Lung (tissue), 12 donors: ENCODE results near the gene VPS39. TPM values are rescaled to one million over a fixed set of nuclear protein-coding genes. Genes with fewer than 3 reads are reported as not detected.

Source experiments
- ATAC-seq: fragments of 200-7000 bp; cut with Tn5 transposase; one replicate; pipeline ENCODE4 v1.9.1; 2020; ENCODE audit warnings: moderate number of reproducible peaks; ENCODE audit not compliant: insufficient read depth, low FRiP score
- DNase-seq, 3 donors: peaks; one replicate each; pipeline ENCODE4 v3.0.0-alpha.2; 2013 to 2017
- H3K27ac ChIP-seq, 2 donors: one replicate each; pipeline ENCODE4 v1.5.1; 2013; ENCODE audit warnings: mild to moderate bottlenecking in 2 of 2, moderate library complexity in 2 of 2, control low read depth in 1 of 2, inconsistent platforms in 1 of 2, low read depth in 1 of 2, low read length in 1 of 2
- H3K27me3 ChIP-seq, 3 donors: one replicate each; pipeline ENCODE4 v1.5.1; 2013; ENCODE audit warnings: low read length in 2 of 3; ENCODE audit not compliant: control insufficient read depth in 3 of 3, insufficient read depth in 3 of 3
- H3K36me3 ChIP-seq, 4 donors: one replicate each; pipeline ENCODE4 v1.5.1; 2013; ENCODE audit warnings: low read length in 4 of 4, mild to moderate bottlenecking in 1 of 4, moderate library complexity in 1 of 4; ENCODE audit not compliant: control insufficient read depth in 4 of 4, insufficient read depth in 4 of 4
- H3K4me1 ChIP-seq, 5 donors: one replicate each; pipeline ENCODE4 v1.5.1; 2013; ENCODE audit warnings: low read length in 5 of 5, mild to moderate bottlenecking in 2 of 5, moderate library complexity in 1 of 5; ENCODE audit not compliant: control insufficient read depth in 5 of 5, insufficient read depth in 5 of 5
- H3K4me3 ChIP-seq: one replicate; pipeline ENCODE4 v1.5.1; 2013; ENCODE audit warnings: mild to moderate bottlenecking, control low read depth, moderate library complexity
- H3K9ac ChIP-seq, 2 donors: one replicate each; pipeline ENCODE4 v1.5.1; 2013; ENCODE audit warnings: low read length in 2 of 2, control low read depth in 1 of 2; ENCODE audit not compliant: insufficient read depth in 1 of 2
- H3K9me3 ChIP-seq, 4 donors: one replicate each; pipeline ENCODE4 v1.5.1; 2013; ENCODE audit warnings: low read length in 3 of 4, mild to moderate bottlenecking in 1 of 4, moderate library complexity in 1 of 4; ENCODE audit not compliant: control insufficient read depth in 4 of 4, insufficient read depth in 3 of 4
- WGBS, 2 donors: extraction: QIAGEN DNeasy Blood & Tissue Kit; methylation state at CpG; one replicate each; pipeline ENCODE4 v1.1.7; 2013; 5-methylcytosine and 5-hydroxymethylcytosine counted together
- polyA plus RNA-seq, 2 donors: library from polyadenylated mRNA; stranded (reverse); fragments of 200-250 nt; gene quantifications; one replicate each; pipeline ENCODE4 v1.2.1, GENCODE V29; 2013
- total RNA-seq, 2 donors: library from RNA; depleted of rRNA in 1 of 2; stranded (reverse); fragments of >200 nt in 1 of 2; gene quantifications; one replicate each; pipeline ENCODE4 v1.2.1, GENCODE V29; 2014 to 2021
- TF ChIP-seq, protein P1 (sequence below): IDR thresholded peaks from 2 replicates; pipeline ENCODE4 v1.5.1; 2012; ENCODE audit warnings: mild to moderate bottlenecking; ENCODE audit errors: control extremely low read depth, extremely low read depth
- donor health status: control.
- donor health status: control.
- donor health status: Bipolar disorder and iron deficiency.
- donor health status: healthy.
- donor health status: DM: yes; HTN: yes; CAD: no.

The VPS39 gene
- total and polyA plus RNA-seq, 4 donors, result 29.4 to 99.1 (median 51.5) TPM

DNA sequence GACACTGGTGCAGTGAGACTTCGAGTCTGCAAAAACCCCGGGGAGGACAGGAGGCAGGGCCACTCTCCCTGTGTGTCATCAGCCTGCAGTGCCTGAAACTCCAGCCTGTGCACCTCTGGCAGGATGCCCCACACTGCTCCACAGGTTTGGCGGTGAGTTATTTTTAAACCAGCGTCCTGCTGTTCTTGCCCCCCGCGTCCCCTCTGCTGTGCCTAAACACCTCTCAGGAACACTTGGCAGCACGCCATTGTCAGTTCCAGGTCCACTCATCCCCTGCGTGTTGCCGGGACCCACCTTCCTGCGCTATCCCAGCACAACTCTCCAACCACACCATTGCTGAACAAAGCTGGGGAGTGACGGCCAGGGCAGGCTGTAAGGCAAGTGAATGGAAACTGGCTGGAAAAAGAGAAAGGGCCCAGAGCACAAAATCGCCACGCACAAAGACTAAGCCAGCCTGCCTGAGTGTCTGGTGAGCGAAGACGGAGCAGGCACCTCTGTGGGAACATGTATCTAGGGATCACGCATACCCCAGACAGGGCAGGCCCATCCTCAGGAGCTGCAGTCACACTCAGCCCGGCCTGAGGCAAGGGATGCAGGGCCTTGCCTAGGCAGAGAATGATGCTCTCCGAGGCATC, 48.6 kb downstream of the VPS39 start:
- Histone ChIP-seq H3K36me3 (peaks cover 17 to 49% (median 31%) of the 10 kb centered on the region in 4 donors), H3K9ac (no peak overlapping the region), H3K27me3 (no peaks in the 10 kb centered on the region), H3K27ac (peak overlapping the region; percentile 9 to 76), H3K4me1 (peaks cover 0 to 8% (median 4%) of the 10 kb centered on the region in 5 donors), H3K9me3 (no peaks in the 10 kb centered on the region), H3K4me3 (no peak overlapping the region)
- WGBS, 2 donors, result 74 to 88% methylated on average over 18 of the region's 18 CpGs
- TF ChIP-seq, protein P1, sequence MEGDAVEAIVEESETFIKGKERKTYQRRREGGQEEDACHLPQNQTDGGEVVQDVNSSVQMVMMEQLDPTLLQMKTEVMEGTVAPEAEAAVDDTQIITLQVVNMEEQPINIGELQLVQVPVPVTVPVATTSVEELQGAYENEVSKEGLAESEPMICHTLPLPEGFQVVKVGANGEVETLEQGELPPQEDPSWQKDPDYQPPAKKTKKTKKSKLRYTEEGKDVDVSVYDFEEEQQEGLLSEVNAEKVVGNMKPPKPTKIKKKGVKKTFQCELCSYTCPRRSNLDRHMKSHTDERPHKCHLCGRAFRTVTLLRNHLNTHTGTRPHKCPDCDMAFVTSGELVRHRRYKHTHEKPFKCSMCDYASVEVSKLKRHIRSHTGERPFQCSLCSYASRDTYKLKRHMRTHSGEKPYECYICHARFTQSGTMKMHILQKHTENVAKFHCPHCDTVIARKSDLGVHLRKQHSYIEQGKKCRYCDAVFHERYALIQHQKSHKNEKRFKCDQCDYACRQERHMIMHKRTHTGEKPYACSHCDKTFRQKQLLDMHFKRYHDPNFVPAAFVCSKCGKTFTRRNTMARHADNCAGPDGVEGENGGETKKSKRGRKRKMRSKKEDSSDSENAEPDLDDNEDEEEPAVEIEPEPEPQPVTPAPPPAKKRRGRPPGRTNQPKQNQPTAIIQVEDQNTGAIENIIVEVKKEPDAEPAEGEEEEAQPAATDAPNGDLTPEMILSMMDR, result no peak
- ATAC-seq (no peak), DNase-seq (peak; percentile 36 to 47 (median 39))

DNA sequence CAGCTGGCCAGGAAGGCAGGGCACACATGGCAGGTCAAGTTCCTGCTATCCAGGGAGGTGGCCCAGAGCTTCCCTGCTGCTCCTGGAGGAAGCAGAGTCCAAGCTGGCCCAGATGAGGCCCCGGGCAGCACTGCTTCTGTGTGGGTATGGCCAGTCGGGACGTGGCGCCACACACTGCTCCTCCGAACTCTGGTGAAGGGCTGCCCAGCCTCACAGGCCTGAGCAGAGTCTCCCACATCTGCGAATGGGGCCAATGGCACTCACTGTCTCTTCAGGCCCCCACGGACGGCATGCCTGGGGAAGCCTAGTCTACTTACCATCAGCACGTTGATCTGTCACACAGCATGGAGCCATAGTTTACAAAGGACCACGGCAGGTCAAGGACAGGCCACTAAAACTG, 49.2 kb downstream of the VPS39 start:
- peaks cover 17 to 44% (median 28%) of the 10 kb centered on the region in 4 donors for H3K36me3 ChIP-seq
- peak overlapping the region in 1 of 2 donors; percentile 76 for H3K27ac ChIP-seq
- ATAC-seq, result no peak
- no peaks in the 10 kb centered on the region for H3K9me3 ChIP-seq
- H3K27me3 ChIP-seq, result no peaks in the 10 kb centered on the region
- peaks cover 0 to 8% (median 4%) of the 10 kb centered on the region in 5 donors for H3K4me1 ChIP-seq
- 88 to 92% methylated on average over 10 of the region's 10 CpGs for WGBS, 2 donors
- H3K9ac ChIP-seq, result no peak overlapping the region
- no peak overlapping the region for H3K4me3 ChIP-seq
- no peak for DNase-seq
- TF ChIP-seq, protein P1, result no peak

DNA sequence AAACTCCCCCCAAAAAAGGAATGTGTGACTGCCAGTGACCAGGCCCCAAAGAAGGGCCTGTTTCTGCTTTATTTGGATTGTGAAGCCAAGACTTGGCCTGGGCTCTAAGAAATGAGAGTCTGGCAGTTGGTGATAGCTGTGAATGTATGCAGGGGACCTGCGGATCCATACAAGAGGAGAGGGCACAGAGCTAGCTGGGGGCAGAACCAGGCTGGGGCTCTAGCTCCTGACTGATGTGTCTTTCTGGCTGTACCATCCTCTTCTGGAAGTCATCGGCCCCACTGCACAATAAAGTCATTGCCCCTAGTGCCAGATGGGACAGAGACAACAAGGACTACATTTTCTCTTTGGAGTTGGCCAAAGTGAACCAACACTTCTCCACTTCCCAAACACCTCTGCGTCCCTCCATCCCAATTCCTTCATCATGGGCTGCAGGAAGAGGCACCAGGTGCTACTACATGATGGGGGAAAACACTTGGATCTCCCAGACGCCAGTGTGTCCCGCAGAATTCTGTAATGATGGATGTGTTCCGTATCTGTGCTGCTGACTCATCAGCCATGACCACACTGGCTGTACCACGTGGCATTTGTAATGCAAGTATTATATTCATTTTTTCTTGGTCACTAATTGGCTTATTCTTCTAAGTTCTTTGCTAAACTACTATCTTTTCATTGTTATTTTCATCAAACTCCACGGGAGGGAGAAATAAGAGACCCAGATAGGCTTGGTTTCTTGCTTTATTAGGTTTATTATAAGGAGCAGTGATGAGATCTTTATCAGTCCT, 49.9 kb downstream of the VPS39 start:
- Histone ChIP-seq H3K36me3 (peaks cover 14 to 38% (median 24%) of the 10 kb centered on the region in 4 donors), H3K27ac (no peak overlapping the region), H3K4me1 (peaks cover 0 to 9% (median 4%) of the 10 kb centered on the region in 5 donors), H3K27me3 (no peaks in the 10 kb centered on the region), H3K9me3 (no peaks in the 10 kb centered on the region), H3K9ac (no peak overlapping the region), H3K4me3 (no peak overlapping the region)
- TF ChIP-seq, protein P1, result no peak
- no peak for ATAC-seq
- no peak for DNase-seq
- 69 to 71% methylated on average over 8 of the region's 8 CpGs for WGBS, 2 donors
